Thyroid gland (tissue), 4 donors: ENCODE results near the gene RNF213.

Source experiments
- CTCF ChIP-seq, 6 experiments: fragments of 200-600 bp in 3 of 6; fragments of 450-650 bp in 3 of 6; sonication (generic) in 3 of 6; IDR thresholded peaks; one replicate each; pipeline ENCODE4 v1.5.1; 2016 to 2019; ENCODE audit warnings: antibody characterized with exemption in 6 of 6, mild to moderate bottlenecking in 2 of 6, inconsistent platforms in 1 of 6, moderate library complexity in 1 of 6
- POLR2A ChIP-seq, 2 donors: fragments of 450-650 bp; IDR thresholded peaks; one replicate each; pipeline ENCODE4 v1.6.1; 2017; ENCODE audit warnings: antibody characterized with exemption in 2 of 2, mild to moderate bottlenecking in 2 of 2, moderate library complexity in 1 of 2

GRCh38 chr17:80371196-80371595 lies 110.5 kb downstream of the RNF213 start:
- TF ChIP-seq CTCF (IDR thresholded peaks at IDR 0.05) (no peak), POLR2A (IDR thresholded peaks at IDR 0.05) (no peak)
